Upper lobe of left lung (tissue), 4 donors: ENCODE measurements around the gene COG5.

Source experiments
- CTCF ChIP-seq, 6 experiments: fragments of 450-650 bp in 4 of 6; fragments of 200-600 bp in 2 of 6; sonication (generic) in 2 of 6; IDR thresholded peaks; one replicate each; pipeline ENCODE4 v1.5.1; 2016 to 2019; ENCODE audit warnings: antibody characterized with exemption in 6 of 6
- POLR2A ChIP-seq, 4 donors: fragments of 450-650 bp; IDR thresholded peaks; one replicate each; pipeline ENCODE4 v1.5.1; 2016 to 2017; ENCODE audit warnings: antibody characterized with exemption in 4 of 4, mild to moderate bottlenecking in 2 of 4

- TF ChIP-seq POLR2A (IDR thresholded peaks at IDR 0.05) (no peak), CTCF (IDR thresholded peaks at IDR 0.05) (no peak)
Measured at GRCh38 chr7:107492875-107493274, 70.8 kb downstream of the COG5 start.
